GM19043 (cell line): Measurements from ENCODE around the gene YTHDC1.
"Not testable (repeated sequence)": the region's sequence is repeated elsewhere in the genome, so short reads cannot be mapped to it uniquely, and the experiment has no call there.

Source experiments
- ATAC-seq: cut with Tn5 transposase; IDR thresholded peaks from one replicate; pipeline ENCODE4 v1.9.1; 2021; ENCODE audit warnings: low read depth; ENCODE audit not compliant: unreplicated experiment

YTHDC1 gene

DNA sequence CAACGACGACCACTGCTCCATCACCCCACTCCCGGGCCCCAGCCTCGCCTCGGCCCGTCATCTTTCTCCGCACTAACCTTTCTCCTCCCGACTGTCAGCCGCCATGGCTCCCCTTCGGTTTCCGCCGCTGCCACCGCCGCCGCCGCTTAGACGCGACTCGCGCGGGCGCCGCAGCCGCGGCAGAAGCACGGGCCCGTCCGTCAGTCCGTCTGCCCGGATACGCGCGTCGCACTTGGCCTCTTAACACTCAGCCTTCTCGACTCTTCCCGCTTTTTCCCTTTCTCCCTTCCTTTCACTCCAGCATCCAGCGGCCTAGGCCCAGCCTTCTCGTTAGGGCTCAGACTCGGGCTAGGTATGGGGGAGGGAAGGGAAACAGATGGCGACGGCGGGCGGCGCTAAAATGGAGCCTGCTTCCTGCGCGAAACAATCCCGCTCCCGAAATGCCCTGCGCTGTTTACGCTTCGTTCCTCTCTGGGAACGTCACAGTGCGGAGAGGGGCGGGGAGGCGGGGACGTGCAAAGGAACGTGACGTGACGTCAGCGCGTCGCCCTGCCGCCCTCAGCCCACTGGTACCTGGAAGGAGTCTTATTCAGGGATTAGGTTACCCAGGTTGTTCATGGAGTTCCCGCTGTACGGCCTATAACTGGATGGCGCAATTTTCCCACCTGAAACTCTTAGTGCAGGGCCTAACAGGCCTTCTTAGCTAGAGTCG is at the start of gene YTHDC1:
YTHDC1 (minus strand) TSS at position 442 of the 712 bp plus-strand sequence; CDS start at position 105, 337 bp downstream.
- peak; percentile 93 for ATAC-seq

DNA sequence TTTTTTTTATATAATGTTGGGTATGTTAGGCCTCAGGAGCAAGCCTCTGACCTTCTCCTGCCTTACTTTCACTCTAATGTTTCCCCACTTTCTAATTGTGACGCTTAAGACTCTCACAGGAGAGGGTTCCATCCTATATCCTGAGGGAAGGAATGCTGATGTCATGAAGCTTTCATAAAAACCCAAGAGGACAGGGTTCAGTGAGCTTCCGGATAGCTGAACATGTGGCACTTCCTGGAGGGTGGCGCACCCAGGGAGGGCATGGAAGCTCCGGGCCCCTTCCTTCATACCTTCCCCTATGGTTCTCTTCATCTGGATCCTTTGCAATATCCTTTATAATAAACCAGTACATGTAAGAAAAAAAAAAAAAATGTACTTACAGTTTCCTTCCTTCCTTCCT is 49.4 kb upstream of the YTHDC1 start:
- ATAC-seq = no peak

DNA sequence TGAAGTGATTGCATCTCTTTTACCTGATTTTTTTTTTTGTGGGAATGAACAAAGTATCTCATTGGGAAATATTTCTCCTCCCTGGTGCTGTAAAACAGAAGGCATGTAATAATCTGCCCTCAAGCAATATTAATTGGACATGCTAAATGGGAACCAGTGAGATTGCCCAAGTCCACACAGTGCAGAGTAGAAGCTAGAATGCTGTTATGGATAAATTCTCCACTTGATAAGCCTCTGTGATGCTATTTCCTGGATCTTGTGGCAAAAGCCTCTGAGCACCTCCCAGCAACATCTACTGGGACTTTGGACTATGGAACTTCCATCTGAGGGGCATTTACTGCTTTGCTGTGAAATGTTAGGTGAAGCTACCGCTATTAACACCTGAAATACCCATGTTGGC is 46.9 kb upstream of the YTHDC1 start:
- ATAC-seq = no peak

DNA sequence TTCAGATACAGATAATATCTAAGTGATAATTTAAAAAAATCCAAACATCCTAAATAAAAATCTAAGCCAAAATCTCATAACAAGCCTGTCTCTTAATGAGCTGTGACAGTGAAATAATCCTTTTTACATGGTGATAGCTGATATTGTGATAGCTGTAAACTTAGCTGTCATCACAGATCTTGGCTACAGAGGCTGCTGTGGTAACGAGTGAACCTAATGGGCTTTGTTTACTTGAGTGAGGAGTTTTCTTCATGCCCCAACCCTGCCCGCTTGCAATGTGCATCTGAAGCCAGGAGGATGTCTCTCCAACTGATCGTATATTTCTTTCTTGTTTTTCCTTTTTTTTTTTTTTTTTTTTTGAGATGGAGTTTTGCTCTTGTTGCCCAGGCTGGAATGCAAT is 41.5 kb upstream of the YTHDC1 start:
- no peak for ATAC-seq

DNA sequence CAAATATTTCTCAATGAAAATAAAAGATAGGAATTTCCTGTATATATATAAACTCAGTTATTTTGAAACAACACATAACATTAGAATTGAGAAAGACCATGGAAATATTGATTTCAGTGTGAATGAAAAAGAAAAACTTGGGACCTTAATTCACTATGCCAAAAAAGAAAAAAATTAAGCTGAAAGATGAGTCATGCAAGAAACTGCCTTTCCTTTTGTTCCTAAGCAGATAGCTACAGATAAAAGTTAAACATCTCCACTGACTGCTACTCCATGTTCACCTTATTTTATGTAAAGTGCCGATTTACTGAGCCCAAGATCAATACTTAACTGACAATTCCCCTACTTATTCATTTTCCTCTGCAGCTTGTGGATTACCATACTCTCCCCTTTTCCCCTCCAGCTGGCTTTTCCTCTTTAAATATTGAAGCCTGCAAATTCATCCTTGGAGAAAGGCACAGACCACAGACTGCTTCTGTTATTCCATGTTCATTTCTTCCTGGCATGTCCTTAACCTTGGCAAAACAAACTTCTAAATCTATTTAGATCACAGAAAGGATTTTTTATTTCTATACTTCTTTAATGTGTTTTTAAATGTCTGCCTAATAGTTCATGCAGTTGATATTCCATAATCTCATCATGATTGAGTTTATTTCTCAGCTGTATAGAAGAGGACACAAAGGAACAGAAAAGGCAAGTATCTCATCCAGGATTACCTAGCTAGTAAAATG is 40.5 kb upstream of the YTHDC1 start:
- no peak for ATAC-seq

DNA sequence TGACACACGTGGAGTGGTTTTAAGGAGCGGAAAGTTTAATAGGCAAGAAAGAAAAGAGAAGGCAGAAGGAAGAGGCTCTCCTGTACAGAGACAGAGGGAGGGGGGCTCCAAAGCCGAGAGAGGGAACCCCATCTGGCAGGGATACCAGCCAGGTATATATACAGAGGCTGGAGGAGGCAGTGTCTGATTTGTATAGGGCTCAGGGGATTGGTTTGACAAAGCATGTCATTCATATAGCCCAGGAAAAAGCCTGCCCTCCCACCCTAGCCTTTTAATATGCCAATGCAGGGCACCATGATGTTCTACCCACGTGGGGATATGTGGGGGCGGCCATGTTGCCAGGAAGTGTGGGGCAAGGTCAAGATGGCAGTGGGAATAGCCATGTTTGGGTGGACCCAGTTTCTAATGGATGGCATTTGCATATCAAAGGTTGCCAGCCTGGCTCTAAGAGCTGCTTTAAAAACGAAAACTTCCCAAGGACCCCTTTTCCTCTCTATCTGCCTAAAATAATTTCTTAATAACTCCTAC is 39.6 kb upstream of the YTHDC1 start:
- ATAC-seq = not testable (repeated sequence)

DNA sequence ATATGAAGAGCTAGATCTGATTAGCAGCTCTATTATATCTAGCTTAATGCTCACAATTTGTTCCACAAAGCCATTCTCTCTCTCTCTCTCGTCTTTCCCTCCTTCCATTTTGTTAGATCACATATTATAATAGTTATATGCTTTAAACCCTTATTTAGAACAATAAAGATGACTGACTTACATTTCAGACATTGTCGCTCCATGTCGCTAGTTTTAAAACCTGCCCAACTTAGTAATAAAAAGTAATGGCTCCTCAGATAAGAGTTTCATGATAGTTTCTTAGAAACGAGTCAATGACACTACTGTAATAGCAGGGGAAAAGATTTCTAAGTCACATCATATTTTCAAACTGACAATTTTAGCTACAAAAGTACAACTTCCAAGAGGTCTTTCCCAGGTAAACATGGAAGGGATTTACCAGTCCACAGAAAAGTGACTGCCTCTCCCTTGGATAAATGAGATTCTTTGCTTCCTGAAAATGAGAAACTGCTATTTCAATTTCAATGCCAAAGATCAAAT is 38.5 kb upstream of the YTHDC1 start:
- no peak for ATAC-seq

DNA sequence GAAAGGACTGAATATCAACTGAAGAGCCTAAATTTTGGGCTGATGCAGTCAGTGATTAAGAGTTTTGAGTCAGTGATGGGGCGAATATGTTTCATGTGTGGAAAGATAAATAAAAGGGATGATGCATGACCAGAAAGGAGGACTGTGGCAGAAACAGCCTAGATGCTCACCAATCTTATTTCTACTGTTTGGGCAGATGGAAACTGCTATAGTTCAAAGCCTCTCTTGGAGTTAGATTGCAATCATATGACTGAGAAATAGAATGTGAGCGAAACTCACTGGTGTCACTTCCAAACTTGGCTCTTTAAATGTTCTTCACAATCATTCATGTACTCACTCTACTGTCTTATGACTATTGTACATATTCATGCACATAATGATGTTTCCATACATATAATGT is 35.4 kb upstream of the YTHDC1 start:
- no peak for ATAC-seq

DNA sequence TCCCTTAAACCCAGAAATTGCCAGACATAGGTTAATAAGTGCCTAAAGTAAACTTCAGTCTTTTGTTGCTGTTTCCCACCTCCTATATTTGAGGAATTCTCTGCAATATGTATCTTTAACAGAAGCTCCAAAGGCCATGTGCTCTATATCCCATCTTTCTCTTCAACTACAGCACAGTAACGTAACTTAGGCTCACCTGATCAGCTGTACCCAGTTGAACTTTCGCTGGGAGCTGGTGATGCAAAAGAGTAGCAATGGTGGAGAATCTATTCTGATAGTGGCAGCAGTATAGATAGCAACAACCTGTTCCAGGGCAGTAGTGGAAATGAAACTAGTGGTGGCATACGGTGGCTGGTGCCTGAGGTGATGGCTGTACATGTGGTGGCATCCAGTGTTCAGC is 33.2 kb upstream of the YTHDC1 start:
- ATAC-seq = no peak

DNA sequence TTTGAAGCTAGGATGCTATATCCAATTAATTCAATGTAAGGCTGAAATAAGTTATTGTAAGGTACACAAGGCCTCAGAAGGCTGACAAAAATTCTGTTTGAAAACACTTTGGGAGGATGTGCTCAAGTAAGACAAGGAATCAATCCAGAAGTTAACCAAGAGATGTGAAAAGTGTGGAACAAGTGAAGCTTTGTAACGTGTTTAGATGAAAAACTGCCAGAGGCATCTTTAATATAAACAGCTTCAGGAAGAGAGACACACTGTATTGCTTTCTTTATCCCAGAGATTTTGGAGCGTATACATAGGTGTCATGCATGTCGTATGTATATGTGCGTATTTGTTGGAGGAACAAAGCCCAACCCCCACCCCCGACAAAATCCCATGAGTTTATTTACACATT is 28.3 kb upstream of the YTHDC1 start:
- no peak for ATAC-seq

DNA sequence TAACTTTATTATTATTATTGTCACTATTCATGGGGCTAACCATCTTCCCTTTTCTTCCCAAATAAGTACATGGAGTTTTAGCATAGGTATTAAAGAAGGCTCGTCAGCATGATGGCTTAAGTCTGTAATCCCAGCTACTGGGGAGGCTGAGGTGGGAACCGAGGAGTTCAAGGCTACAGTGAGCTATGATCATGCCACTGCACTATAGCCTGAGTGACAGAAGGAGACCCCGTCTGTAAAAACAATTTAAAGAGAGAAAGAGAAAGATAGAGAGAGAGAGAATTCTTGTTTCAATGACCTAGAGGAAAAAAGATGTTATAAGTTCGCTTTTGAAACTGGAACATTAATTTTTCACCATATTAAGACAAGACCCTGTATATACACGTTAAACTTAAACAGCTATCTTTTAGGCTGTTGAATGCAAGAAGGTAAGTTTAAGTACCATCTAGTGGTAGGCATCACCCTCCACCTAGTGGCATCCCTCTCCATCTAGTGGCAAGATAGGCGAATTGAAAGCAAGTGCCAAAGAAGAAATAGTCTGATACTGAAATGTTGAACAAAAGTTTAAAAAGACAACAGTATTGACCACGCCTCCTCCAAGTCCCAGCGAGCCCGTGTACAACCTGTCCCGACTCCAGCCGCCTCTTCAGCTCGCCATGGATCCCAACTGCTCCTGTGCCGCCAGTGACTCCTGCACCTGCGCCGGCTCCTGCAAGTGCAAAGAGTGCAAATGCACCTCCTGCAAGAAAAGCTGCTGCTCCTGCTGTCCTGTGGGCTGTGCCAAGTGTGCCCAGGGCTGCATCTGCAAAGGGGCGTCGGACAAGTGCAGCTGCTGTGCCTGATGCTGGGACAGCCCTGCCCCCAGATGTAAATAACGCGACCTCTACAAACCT is 26.0 kb upstream of the YTHDC1 start:
- ATAC-seq = peak; percentile 37

DNA sequence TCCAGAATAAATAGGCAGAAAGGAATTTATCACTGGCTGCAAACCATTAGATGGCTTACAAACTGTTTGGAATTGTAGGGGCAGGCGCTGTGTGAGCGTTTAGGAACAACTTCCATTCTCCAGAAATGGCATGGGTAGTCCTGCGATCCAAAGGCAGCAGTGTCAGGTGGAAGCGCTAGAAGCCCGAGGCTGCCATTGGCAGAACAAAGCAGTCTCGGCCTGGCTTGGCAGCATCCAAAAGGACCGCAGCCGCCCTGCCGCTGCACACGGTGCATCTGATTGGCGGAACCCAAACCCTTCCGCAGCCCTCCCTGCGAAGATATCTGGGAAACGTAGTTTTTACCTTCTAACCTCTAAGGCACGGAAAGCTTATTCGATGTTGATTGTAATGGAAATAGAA is 23.6 kb upstream of the YTHDC1 start:
- peak; percentile 98 for ATAC-seq

DNA sequence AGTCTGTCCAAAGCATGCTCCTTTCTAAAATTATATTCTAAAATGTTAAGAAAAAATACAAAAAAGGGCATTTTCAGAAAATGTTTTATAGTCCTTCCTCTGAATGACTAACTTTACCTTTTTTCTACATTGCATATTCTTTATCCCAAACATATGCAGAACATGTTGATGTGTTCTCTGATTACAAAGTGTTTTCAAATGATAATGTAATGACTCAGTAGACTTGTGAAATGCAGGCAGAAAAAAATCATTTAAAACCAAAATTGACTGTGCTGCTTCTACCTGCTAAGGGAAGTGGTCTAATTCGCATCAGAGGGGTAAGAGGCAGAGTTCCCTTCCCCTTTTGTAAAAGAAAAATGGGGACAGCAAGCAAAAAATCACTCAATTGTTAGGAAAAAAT is 22.7 kb upstream of the YTHDC1 start:
- no peak for ATAC-seq

DNA sequence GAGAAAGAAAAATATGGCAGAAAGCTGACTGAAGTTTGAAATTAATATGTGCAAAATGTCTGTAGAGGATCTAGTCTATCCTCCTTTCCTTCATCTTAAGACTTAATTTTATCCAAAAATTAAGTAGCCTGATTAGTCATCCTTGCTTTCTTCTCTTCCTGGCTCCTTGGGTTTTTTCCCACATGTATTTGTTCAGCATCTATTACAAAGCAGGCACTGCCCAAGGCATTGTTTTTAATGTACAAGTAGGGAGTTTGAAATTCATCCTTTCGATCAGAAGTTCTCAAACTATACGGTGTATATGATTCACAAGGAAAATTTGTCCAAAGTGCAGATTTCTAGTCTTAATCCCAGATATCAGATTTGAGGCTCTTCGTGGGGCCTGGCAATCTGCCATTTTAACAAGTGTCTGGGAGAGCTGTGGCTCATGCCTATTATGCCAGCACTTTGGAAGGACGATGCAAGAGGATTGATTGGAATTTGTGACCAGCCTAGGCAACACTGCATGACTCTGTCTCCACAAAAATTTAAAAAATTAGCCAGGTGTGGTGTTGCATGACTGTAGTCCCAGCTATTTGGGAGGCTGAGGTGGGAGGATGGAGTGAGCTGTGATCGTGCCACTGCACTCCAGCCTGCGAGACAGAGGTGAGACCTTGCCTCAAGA is 19.4 kb upstream of the YTHDC1 start:
- no peak for ATAC-seq

DNA sequence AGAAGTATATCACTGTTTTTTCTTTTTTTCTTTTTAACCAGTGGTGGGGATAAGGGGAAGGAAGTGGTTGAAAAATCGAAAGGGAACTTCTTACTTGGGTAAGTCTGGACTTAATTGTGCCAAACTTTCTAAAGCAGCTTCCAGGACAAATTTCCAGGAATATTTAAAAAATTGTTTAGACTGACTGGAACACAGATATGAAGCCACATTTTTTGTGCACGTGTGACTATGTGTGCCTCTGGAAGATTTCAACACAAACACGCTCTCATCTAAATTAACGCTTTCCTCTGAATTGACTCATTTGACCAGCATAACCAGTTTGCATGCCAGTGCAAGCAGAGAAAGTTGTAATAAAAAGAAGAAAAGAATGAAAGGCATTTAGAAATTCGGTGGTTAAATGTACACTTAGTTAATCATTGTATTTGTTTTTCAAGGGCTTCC is 18.8 kb upstream of the YTHDC1 start:
- ATAC-seq = no peak

DNA sequence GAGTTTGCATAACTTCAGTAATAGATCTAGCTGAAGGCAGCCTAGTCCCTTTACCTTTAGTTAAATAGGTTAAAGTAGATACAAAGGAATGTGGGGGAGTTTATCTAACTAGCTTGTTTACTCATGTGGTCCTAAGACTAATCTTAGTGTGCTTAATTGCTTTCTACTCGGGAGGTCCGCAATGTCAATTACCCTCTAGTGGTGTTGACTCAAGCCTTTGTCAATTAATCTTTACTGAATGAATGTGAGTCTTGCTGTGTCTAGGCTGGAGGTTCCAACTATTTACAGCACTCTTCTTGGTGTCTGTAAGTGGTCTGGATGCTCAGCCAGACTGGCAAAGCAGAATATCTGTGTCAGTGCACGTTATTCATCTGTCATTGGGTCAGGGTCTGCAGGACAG is 17.9 kb upstream of the YTHDC1 start:
- ATAC-seq = no peak

DNA sequence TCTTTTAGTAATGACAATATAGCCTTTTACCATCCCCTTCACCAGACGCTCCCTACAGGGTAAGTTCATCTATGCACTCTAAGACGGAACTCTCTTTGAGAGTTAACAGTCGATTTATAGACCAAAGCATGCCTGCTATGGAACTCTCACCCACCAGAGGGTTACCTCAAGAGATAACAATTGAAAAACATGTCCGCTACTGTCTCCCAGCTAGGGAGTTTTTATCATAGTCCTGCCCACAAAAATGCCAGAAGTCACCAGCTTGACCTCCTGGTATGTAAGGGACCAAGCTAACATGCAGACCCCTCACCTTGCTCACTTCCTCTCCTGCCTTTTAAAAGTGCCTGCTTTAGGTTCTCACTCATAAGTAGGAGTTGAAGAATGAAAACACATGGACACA is 16.7 kb upstream of the YTHDC1 start:
- no peak for ATAC-seq

DNA sequence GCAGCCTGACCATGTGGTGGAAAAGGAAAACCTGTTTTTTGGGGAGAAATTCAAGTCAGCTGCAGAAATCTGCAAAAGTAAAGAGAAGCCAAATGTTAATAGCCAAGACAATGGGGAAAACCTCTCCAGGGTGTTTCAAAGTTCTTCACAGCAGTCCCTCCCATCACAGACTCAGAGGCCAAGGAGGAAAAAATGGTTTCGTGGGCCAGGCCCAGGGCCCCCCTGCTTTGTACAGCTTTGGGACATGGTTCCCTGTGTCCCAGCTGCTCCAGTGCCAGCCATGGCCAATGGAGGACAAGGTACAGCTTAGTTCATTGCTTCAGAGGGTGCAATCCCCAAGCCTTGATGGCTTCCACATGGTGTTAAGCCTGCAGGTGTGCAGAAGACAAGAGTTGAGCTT is 15.2 kb upstream of the YTHDC1 start:
- ATAC-seq = no peak

DNA sequence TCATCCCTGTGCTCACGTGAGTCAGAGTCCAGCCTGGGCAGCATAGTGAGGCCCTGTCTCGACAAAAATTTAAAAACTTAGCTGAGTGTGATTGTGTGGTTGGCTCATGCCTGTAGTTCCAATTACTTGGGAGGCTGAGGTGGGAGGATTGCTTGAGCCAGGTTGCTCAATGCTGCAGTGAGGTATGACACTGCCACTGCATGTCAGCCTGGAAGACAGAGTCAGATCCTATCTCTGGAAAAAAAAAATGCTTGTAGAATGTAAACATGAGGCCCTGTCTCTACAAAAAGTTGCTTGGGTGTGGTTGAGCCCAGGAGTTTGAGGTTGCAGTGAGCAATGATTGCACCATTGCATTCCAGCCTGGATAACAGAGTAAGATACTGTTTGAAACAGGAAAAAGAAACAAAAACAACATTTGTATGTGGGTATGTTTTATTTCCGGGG is 11.3 kb upstream of the YTHDC1 start:
- no peak for ATAC-seq
